ENCODE data around the gene ETV6.

Gene ETV6

DNA sequence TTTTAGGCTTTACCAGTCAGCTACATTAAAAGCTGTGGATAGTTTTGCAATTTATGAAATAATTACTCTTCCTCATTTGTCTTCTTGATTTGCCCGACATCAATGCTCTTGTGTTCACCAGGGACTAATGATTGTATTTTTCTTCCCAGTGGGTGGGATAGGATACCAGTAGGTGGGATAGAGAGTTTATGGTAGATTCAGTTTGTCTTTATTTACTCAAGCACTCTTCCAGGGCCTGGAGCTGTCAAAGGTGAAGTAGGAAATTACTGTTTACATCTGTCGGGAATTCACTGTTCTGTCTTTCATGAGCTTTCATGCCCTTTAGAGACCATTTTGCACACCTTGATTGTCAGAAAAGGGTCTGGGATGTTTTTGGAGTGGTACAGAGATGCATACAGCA, 36.6 kb downstream of the ETV6 start:
- TF ChIP-seq ZFX (IDR thresholded peaks at IDR 0.05; ENCODE audit: borderline replicate concordance) = no peak
- no peak overlapping the region for H3K27ac ChIP-seq

DNA sequence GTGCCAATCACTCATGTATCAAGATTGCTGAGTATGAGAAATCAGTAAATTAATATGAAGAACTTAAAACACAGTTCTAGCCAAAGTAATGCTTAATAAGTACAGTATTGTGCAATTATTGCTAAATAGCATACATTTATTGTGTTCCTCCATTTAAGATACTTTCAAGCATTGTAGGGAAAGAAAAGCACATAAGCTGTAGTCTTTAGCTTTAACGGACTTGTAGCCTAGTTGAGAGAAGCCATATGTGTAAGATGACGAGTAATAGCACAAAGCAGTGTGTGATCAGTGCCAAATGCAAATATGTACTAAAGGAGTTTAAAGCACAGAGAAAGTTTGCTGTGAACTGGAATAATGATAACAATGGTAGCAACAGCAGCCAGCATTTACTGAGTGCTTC, 38.1 kb downstream of the ETV6 start:
- TF ChIP-seq, protein P1, sequence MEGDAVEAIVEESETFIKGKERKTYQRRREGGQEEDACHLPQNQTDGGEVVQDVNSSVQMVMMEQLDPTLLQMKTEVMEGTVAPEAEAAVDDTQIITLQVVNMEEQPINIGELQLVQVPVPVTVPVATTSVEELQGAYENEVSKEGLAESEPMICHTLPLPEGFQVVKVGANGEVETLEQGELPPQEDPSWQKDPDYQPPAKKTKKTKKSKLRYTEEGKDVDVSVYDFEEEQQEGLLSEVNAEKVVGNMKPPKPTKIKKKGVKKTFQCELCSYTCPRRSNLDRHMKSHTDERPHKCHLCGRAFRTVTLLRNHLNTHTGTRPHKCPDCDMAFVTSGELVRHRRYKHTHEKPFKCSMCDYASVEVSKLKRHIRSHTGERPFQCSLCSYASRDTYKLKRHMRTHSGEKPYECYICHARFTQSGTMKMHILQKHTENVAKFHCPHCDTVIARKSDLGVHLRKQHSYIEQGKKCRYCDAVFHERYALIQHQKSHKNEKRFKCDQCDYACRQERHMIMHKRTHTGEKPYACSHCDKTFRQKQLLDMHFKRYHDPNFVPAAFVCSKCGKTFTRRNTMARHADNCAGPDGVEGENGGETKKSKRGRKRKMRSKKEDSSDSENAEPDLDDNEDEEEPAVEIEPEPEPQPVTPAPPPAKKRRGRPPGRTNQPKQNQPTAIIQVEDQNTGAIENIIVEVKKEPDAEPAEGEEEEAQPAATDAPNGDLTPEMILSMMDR (IDR thresholded peaks at IDR 0.05) = no peak
- no peak for TF ChIP-seq ZFX (IDR thresholded peaks at IDR 0.05; ENCODE audit: borderline replicate concordance)
- H3K27ac ChIP-seq = no peak overlapping the region

DNA sequence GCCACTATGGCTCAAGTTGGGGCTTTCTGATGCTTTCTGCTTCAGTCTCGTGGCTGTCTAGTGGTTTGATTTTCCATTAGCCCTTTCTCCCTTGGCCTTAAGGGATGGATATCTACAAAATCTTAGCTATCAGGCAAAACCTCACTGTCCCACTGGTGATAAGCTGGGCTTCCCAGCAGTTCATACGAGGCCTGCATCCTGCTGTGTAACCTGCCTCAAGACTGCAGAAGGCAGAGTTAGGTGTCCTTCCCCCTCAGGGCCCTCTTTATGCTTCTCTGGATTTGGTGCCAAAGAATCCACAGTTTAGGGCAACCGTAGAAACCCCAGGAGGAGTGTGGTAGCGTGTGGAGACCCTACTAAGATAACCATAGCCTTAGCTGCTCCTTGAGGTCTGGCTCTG, 38.9 kb downstream of the ETV6 start:
- TF ChIP-seq ZFX (IDR thresholded peaks at IDR 0.05; ENCODE audit: borderline replicate concordance) = no peak
- TF ChIP-seq, protein P1 (IDR thresholded peaks at IDR 0.05) = no peak
- H3K27ac ChIP-seq = no peak overlapping the region

DNA sequence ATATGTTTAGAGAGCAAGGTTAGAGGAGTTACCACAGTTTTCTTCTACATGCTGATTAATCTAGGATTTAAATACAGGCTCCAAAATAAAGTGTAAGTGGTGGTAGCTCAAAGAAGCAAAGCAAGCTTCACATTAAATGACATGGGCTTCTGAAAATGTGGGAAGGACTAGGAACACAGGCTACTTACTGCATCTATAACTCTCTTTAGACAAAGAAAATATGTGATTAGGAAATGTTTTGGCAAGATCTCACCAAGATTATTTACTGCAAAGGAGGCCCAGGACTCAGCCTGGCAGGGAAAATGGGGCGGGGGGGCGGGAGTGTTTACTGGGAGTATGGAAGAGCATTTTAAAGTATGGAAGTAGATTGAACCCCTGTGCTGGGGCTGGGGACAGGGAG, 39.4 kb downstream of the ETV6 start:
- TF ChIP-seq, protein P1 (IDR thresholded peaks at IDR 0.05) = no peak
- TF ChIP-seq ZFX (IDR thresholded peaks at IDR 0.05; ENCODE audit: borderline replicate concordance) = no peak
- no peak overlapping the region for H3K27ac ChIP-seq

DNA sequence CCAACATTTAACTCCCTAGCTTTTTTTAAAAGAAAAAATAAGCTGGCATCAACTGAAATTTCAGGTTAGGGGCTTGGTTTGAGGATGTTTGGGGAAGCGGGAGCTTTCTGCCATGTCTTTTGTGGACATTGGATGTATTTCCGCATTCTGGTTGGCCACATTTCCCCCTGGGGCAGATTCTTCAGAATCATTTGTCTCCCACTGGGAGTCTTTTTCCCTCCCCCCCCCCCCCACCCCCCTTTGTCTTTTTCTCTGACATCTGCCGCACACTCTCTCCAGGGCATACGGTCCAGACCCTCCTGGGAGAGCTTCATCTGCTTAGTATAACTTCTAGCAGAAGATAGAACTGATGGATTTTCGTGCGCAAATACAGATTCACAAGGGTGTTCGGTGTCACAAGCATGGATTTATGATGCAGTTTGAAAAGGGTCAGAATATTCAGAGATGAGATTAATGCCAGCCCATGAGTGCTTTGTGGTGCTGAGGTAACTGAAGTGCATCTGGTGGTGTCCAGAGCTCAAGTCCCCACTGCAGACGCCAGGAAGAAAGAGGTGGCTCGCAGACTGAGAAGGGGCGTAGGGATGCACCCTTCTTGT, 40.2 kb downstream of the ETV6 start:
- no peak overlapping the region for H3K27ac ChIP-seq
- TF ChIP-seq, protein P1 (IDR thresholded peaks at IDR 0.05) = no peak
- TF ChIP-seq ZFX (IDR thresholded peaks at IDR 0.05; ENCODE audit: borderline replicate concordance) = no peak

DNA sequence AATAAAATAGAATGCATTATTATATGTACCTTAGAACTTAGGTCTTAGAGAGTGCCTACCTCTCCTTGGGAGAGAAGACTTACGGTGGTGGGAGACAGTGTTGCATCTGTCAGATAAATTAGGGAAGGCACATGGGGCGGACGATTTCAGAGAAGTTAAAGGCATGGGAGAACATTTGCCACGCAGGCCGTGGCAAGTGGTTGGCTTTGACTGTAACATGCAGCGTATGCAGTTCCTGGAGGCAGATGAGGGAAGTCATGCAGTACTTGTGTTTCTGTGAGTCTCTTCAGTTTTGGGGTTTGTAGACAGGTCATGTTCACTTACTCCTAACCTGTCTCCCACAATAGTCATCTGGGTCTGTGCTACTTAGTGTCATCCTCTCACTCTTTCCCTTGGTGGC, 43.6 kb downstream of the ETV6 start:
- no peak overlapping the region for H3K27ac ChIP-seq
- TF ChIP-seq, protein P1 (IDR thresholded peaks at IDR 0.05) = no peak

DNA sequence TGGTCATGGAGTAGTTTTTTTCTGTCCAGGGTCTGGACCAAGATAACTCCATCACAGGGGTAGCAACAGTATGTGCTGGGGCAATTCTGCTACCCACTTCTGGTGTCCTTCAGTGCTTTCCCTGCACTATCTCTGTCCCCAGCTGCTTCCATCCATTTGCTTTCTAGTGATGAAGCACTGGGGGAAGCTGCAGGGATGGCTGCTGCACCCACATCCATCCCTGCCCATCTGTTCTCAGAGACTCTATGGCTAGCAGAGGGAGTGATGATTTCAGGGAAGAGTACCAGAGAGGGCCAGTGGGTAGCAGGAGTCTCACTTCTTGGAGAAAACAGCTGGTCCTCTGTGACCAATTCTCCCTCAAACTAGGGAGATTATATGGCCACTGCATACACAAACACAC, 44.1 kb downstream of the ETV6 start:
- no peak for TF ChIP-seq ZFX (IDR thresholded peaks at IDR 0.05; ENCODE audit: borderline replicate concordance)
- TF ChIP-seq, protein P1 (IDR thresholded peaks at IDR 0.05) = no peak
- H3K27ac ChIP-seq = no peak overlapping the region

DNA sequence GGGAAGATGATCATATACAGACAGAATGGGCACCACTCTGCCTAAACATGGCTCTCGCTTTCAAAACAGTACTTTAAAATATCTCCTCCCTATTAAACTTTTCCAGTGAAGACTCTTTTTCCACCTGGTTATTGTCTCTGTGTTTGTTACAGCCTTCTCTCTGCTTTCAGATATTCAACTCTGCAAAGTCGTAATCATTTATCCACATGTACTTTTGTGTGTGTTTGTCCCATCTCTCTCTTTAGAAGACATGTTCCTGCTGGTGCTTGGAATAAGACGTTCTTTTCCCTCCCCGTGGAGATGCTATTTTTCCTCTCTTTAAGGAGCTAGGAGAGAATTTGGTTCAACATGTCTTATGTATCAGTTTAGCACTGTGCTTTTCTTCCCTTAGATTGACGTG, 45.1 kb downstream of the ETV6 start:
- TF ChIP-seq ZFX (IDR thresholded peaks at IDR 0.05; ENCODE audit: borderline replicate concordance) = no peak
- TF ChIP-seq, protein P1 (IDR thresholded peaks at IDR 0.05) = no peak

More for the DNA sequence above, 45.1 kb downstream of the ETV6 start:
- H3K27ac ChIP-seq = no peak overlapping the region
